PFSK-1 (cell line): ENCODE data around the gene ACER3.

Experiments used
- FOXP2 ChIP-seq: optimal IDR thresholded peaks from 2 replicates; pipeline ENCODE3; 2011; ENCODE audit warnings: borderline replicate concordance, control low read depth, inconsistent platforms; ENCODE audit not compliant: insufficient read depth; ENCODE audit errors: extremely low read length, extremely low read depth
- POLR2AphosphoS5 ChIP-seq: IDR thresholded peaks from 2 replicates; pipeline ENCODE4 v1.6.1; 2012; ENCODE audit warnings: low read depth, mild to moderate bottlenecking, control low read depth, low read length, moderate library complexity
- SIN3A ChIP-seq: IDR thresholded peaks from 2 replicates; pipeline ENCODE4 v1.6.1; 2012; ENCODE audit warnings: mild to moderate bottlenecking, low read length, moderate library complexity, borderline replicate concordance; ENCODE audit not compliant: insufficient read depth
- TAF1 ChIP-seq: IDR thresholded peaks from 2 replicates; pipeline ENCODE4 v1.6.1; 2012; ENCODE audit warnings: low read length, control low read depth, borderline replicate concordance; ENCODE audit not compliant: insufficient read depth
- TF ChIP-seq, protein P1 (sequence below), 2 experiments: IDR thresholded peaks; 2 replicates each; pipeline versions ENCODE4 v1.6.1 to v1.8.0; 2011 to 2012; ENCODE audit warnings: low read depth in 2 of 2, low read length in 2 of 2, control low read depth in 1 of 2, inconsistent platforms in 1 of 2, mild to moderate bottlenecking in 1 of 2, moderate library complexity in 1 of 2; ENCODE audit not compliant: insufficient read depth in 1 of 2

ACER3 gene

DNA sequence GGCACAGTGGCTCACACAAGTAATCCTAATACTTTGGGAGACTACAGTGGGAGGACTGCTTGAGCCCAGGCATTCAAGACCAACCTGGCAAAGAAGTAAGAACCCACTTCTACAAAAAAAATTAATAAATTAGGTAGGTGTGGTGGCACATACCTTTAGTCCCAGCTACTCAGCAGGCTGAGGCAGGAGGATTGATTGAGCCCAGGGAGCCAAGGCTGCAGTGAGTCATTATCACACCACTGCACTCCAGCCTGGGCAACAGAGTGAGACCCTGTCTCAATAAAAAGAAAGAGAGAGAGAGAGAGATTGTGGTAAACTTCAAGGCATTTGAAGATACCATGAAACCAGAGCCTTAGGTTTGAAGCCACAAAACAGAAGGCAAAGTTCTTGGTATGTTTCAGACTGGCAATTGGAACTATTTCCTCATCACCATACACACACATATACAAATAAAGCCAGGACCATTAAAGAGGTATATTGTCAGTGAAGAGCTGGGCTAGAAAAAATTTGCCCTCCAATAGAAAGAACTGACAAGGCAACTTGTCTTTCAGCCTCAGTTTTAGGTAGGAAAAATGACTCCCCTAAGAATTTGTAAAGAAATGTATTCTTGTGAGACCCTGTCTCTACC is 148.9 kb downstream of the ACER3 start:
- TF ChIP-seq POLR2AphosphoS5 (no peak), TAF1 (no peak), SIN3A (no peak), FOXP2 (no peak)
- TF ChIP-seq, protein P1, sequence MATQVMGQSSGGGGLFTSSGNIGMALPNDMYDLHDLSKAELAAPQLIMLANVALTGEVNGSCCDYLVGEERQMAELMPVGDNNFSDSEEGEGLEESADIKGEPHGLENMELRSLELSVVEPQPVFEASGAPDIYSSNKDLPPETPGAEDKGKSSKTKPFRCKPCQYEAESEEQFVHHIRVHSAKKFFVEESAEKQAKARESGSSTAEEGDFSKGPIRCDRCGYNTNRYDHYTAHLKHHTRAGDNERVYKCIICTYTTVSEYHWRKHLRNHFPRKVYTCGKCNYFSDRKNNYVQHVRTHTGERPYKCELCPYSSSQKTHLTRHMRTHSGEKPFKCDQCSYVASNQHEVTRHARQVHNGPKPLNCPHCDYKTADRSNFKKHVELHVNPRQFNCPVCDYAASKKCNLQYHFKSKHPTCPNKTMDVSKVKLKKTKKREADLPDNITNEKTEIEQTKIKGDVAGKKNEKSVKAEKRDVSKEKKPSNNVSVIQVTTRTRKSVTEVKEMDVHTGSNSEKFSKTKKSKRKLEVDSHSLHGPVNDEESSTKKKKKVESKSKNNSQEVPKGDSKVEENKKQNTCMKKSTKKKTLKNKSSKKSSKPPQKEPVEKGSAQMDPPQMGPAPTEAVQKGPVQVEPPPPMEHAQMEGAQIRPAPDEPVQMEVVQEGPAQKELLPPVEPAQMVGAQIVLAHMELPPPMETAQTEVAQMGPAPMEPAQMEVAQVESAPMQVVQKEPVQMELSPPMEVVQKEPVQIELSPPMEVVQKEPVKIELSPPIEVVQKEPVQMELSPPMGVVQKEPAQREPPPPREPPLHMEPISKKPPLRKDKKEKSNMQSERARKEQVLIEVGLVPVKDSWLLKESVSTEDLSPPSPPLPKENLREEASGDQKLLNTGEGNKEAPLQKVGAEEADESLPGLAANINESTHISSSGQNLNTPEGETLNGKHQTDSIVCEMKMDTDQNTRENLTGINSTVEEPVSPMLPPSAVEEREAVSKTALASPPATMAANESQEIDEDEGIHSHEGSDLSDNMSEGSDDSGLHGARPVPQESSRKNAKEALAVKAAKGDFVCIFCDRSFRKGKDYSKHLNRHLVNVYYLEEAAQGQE (IDR thresholded peaks at IDR 0.05; ENCODE audit: insufficient read depth in 1 of 2, low read depth in 2 of 2, low read length in 2 of 2) = no peak

DNA sequence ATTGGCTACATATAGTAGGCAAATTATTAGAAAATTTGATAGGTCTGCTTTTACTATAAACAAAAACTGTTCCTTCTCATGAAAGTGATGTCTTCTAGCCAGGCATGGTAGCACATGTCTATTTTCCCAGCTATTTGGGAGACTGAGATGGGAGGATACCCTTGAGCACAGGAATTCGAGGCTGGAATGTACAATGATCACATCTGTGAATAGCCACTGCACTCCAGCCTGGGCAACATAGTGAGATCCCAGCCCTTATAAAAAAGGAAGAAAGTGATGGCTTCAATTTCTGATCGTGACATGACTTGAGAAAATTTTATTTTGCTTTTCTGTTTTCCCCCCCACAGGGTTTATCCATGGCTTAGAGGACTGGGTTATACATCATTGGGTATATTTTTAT is 154.0 kb downstream of the ACER3 start:
- TF ChIP-seq TAF1 = no peak
- TF ChIP-seq SIN3A = no peak
- no peak for TF ChIP-seq POLR2AphosphoS5
- TF ChIP-seq FOXP2 = no peak
- TF ChIP-seq, protein P1 (IDR thresholded peaks at IDR 0.05; ENCODE audit: insufficient read depth in 1 of 2, low read depth in 2 of 2, low read length in 2 of 2) = no peak

DNA sequence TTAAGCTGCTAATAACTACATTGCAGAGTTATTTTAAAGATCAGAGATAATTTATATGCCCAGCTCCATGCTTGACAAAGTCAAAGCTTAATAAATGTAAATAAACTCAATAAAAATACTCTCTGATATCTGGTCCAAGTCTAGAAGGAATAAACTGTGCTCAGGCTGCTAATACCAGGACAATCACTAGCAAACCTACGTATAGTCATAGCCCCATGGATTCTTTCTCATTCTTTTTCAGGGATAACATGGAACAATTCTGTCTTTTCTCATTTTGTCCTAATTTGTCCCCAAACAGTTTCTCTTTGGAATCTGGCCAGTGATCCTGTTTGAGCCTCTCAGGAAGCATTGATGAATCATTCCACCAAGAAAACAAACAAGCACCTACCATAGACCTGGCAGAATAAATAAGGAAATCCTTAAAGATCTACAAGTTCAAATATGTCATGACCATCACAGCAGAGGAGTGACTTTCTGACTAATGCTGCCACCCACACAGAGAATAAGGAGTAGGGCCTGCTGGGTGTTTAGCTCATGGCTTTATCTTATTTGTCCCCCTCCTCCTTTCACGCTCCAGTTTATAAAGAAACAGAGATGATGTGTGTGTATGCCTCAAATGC is 159.4 kb downstream of the ACER3 start:
- TF ChIP-seq, protein P1 (IDR thresholded peaks at IDR 0.05; ENCODE audit: insufficient read depth in 1 of 2, low read depth in 2 of 2, low read length in 2 of 2) = no peak
- TF ChIP-seq POLR2AphosphoS5 (no peak), SIN3A (no peak), TAF1 (no peak), FOXP2 (no peak)

- TF ChIP-seq FOXP2 (no peak), SIN3A (no peak), POLR2AphosphoS5 (no peak), TAF1 (no peak)
- TF ChIP-seq, protein P1 (IDR thresholded peaks at IDR 0.05; ENCODE audit: insufficient read depth in 1 of 2, low read depth in 2 of 2, low read length in 2 of 2) = no peak
Measured at GRCh38 chr11:77020734-77021133, 160.0 kb downstream of the ACER3 start.
